ENCODE results near the gene ADRB2. TPM values are rescaled to one million over a fixed set of nuclear protein-coding genes. Genes with fewer than 3 reads are reported as not detected.

ADRB2 gene
- total RNA-seq, 4 donors from 2014 or later = 1.00 to 3.5 (median 1.7) TPM

GRCh38 chr5:148856009-148856367, 29.6 kb downstream of the ADRB2 start:
- Histone ChIP-seq H3K9me3 (no peaks in the 10 kb centered on the region), H3K4me3 (no peak overlapping the region), H3K27me3 (no peaks in the 10 kb centered on the region), H3K27ac (no peak overlapping the region), H3K36me3 (no peaks in the 10 kb centered on the region), H3K4me1 (peaks cover 0 to 14% (median 0%) of the 10 kb centered on the region in 4 donors)
- DNase-seq = peak; percentile 57
- TF ChIP-seq EP300 (IDR thresholded peaks at IDR 0.05; ENCODE audit: low read depth) (no peak), POLR2A (IDR thresholded peaks at IDR 0.05) (no peak), POLR2AphosphoS5 (IDR thresholded peaks at IDR 0.05) (no peak)
- TF ChIP-seq, protein P1, sequence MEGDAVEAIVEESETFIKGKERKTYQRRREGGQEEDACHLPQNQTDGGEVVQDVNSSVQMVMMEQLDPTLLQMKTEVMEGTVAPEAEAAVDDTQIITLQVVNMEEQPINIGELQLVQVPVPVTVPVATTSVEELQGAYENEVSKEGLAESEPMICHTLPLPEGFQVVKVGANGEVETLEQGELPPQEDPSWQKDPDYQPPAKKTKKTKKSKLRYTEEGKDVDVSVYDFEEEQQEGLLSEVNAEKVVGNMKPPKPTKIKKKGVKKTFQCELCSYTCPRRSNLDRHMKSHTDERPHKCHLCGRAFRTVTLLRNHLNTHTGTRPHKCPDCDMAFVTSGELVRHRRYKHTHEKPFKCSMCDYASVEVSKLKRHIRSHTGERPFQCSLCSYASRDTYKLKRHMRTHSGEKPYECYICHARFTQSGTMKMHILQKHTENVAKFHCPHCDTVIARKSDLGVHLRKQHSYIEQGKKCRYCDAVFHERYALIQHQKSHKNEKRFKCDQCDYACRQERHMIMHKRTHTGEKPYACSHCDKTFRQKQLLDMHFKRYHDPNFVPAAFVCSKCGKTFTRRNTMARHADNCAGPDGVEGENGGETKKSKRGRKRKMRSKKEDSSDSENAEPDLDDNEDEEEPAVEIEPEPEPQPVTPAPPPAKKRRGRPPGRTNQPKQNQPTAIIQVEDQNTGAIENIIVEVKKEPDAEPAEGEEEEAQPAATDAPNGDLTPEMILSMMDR (IDR thresholded peaks at IDR 0.05) = no peak
- in situ Hi-C loops (cut with MboI; ENCODE audit: low pct_ligation_motif_present in 1 of 4, low pct_unique_long_range_greater_than_20kb in 1 of 4, low sequenced_read_pairs in 3 of 4) = no loop called here
- 46 to 80% methylated on average over 1 to 2 of the region's 2 CpGs for WGBS, 2 donors (ENCODE audit: low coverage in 1 of 2)
- intact Hi-C loops (cut with DNase I; ENCODE audit: low total_unique reads) = no loop called here

- 80 to 88% methylated on average over 1 of the region's 1 CpG for WGBS, 2 donors (ENCODE audit: low coverage in 1 of 2)
- TF ChIP-seq EP300 (IDR thresholded peaks at IDR 0.05; ENCODE audit: low read depth) (no peak), POLR2AphosphoS5 (IDR thresholded peaks at IDR 0.05) (no peak), POLR2A (IDR thresholded peaks at IDR 0.05) (no peak)
- TF ChIP-seq, protein P1 (IDR thresholded peaks at IDR 0.05) = no peak
- no peak for DNase-seq
- Histone ChIP-seq H3K36me3 (no peaks in the 10 kb centered on the region), H3K4me3 (no peak overlapping the region), H3K27ac (no peak overlapping the region), H3K4me1 (peaks cover 0 to 14% (median 0%) of the 10 kb centered on the region in 4 donors), H3K9me3 (no peaks in the 10 kb centered on the region), H3K27me3 (no peaks in the 10 kb centered on the region)
- in situ Hi-C loops (cut with MboI; ENCODE audit: low pct_ligation_motif_present in 1 of 4, low pct_unique_long_range_greater_than_20kb in 1 of 4, low sequenced_read_pairs in 3 of 4) (no loop called here), intact Hi-C loops (cut with DNase I; ENCODE audit: low total_unique reads) (no loop called here)
Measured at GRCh38 chr5:148856424-148856823, 30.0 kb downstream of the ADRB2 start.

DNA sequence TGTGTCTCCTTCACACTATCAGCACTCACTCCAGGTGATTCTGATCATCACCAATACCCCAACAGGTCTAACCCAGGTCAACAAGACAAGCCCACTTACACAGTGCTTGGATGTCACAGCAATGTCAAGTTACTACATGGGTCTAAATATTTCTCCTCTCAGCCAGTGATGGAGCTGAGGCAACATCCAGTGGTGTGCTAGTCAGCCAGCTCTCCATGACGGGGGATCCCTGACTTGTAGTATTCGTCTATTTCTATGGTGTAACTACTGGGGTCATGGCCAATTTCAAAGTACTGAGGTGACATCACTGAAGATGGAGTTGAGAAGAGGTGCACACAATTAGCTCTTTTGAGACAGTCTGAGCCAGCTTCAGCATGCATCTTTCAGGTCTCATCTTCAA, 31.1 kb downstream of the ADRB2 start:
- 94% methylated on average over 2 of the region's 2 CpGs; no CpG with 5 or more reads in 1 of the 2 donors for WGBS, 2 donors (ENCODE audit: low coverage in 1 of 2)
- no peaks in the 10 kb centered on the region for H3K27me3 ChIP-seq
- intact Hi-C loops (cut with DNase I; ENCODE audit: low total_unique reads) = no loop called here
- no peak overlapping the region for H3K4me3 ChIP-seq
- H3K9me3 ChIP-seq = no peaks in the 10 kb centered on the region
- no peak overlapping the region for H3K27ac ChIP-seq
- in situ Hi-C loops (cut with MboI; ENCODE audit: low pct_ligation_motif_present in 1 of 4, low pct_unique_long_range_greater_than_20kb in 1 of 4, low sequenced_read_pairs in 3 of 4) = no loop called here
- no peaks in the 10 kb centered on the region for H3K36me3 ChIP-seq
- no peak for DNase-seq
- TF ChIP-seq POLR2AphosphoS5 (IDR thresholded peaks at IDR 0.05) = no peak
- TF ChIP-seq POLR2A (IDR thresholded peaks at IDR 0.05) = no peak
- TF ChIP-seq EP300 (IDR thresholded peaks at IDR 0.05; ENCODE audit: low read depth) = no peak
- TF ChIP-seq, protein P1 (IDR thresholded peaks at IDR 0.05) = no peak
- H3K4me1 ChIP-seq = peaks cover 0 to 14% (median 0%) of the 10 kb centered on the region in 4 donors

GRCh38 chr5:148858106-148858505, 31.7 kb downstream of the ADRB2 start:
- in situ Hi-C loops (cut with MboI; ENCODE audit: low pct_ligation_motif_present in 1 of 4, low pct_unique_long_range_greater_than_20kb in 1 of 4, low sequenced_read_pairs in 3 of 4) (no loop called here), intact Hi-C loops (cut with DNase I; ENCODE audit: low total_unique reads) (no loop called here)
- 95 to 100% methylated on average over 2 of the region's 2 CpGs for WGBS, 2 donors (ENCODE audit: low coverage in 1 of 2)
- no peak for TF ChIP-seq POLR2AphosphoS5 (IDR thresholded peaks at IDR 0.05)
- TF ChIP-seq, protein P1 (IDR thresholded peaks at IDR 0.05) = no peak
- TF ChIP-seq EP300 (IDR thresholded peaks at IDR 0.05; ENCODE audit: low read depth) = no peak
- no peak for TF ChIP-seq POLR2A (IDR thresholded peaks at IDR 0.05)
- Histone ChIP-seq H3K36me3 (no peaks in the 10 kb centered on the region), H3K27ac (no peak overlapping the region), H3K4me1 (peaks cover 0 to 14% (median 0%) of the 10 kb centered on the region in 4 donors), H3K9me3 (no peaks in the 10 kb centered on the region), H3K27me3 (no peaks in the 10 kb centered on the region), H3K4me3 (no peak overlapping the region)
- DNase-seq = no peak
